ENCODE data around the gene NPTXR. TPM values are rescaled to one million over a fixed set of nuclear protein-coding genes. Genes with fewer than 3 reads are reported as not detected.

Gene NPTXR
- total and polyA plus RNA-seq, 2 donors (not counting 3 experiments of a cell fraction or from before 2014, with no cell fraction given): 0.37 to 0.73 TPM

DNA sequence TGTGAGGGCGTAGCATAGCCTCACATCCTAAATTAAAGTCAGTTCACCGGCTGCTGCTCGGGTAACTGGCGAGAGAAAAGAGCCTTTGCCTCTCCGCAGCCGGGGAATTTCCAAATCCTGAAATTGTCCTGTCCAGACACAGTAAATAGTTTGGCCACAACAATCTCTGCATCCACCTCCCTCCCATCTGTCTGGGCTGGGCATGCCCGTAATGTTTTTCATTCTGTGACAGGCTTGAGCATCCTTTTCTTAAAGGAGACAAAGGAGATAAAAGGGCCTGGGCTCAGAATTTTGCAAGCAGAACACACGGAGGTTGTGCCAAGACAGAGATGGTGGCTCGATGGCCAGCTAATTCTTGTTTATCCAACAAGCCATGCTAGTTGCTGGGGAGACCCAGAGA, 47.4 kb upstream of the NPTXR start:
- Histone ChIP-seq H3K9me1 (replicated peaks; ENCODE audit: control insufficient read depth, extremely low read depth, insufficient read depth, low read length) (no peaks in the 10 kb centered on the region), H3K4me2 (ENCODE audit: insufficient read depth, low read length) (no peak overlapping the region), H3K9me3 (replicated peaks; ENCODE audit: control insufficient read depth, insufficient read depth, low read length) (no peaks in the 10 kb centered on the region), H3K36me3 (ENCODE audit: control insufficient read depth in 2 of 2, extremely low read depth in 1 of 2, insufficient read depth in 2 of 2, low read length in 2 of 2) (no peaks in the 10 kb centered on the region), H3K4me3 (replicated peaks in 1 of 3; ENCODE audit: insufficient read depth in 1 of 3, low read depth in 1 of 3, low read length in 3 of 3) (no peak overlapping the region), H3K4me1 (ENCODE audit: control insufficient read depth, extremely low read depth, insufficient read depth, low read length) (no peaks in the 10 kb centered on the region), H4K20me1 (replicated peaks; ENCODE audit: control insufficient read depth, extremely low read depth, insufficient read depth, low read length) (no peaks in the 10 kb centered on the region), H3K27me3 (ENCODE audit: control insufficient read depth in 2 of 2, insufficient read depth in 2 of 2, low read length in 2 of 2) (peaks cover 7 to 22% of the 10 kb centered on the region in 2 experiments), H2AFZ (ENCODE audit: low read depth, low read length) (no peak overlapping the region), H3K27ac (ENCODE audit: insufficient read depth, low read depth, low read length) (no peak overlapping the region), H3K9ac (replicated peaks; ENCODE audit: extremely low read depth, insufficient read depth, low read length) (no peak overlapping the region), H3K79me2 (ENCODE audit: control insufficient read depth, insufficient read depth, low read length) (no peaks in the 10 kb centered on the region)
- intact Hi-C loops (cut with micrococcal nuclease): no loop called here
- ChIA-PET CTCF (no interaction called here), POLR2A (no interaction called here)
- BruUV-seq (replicated peaks): no TSS peak
- TF ChIP-seq JUN (IDR thresholded peaks at IDR 0.05; ENCODE audit: borderline replicate concordance, insufficient read depth, insufficient read length, low read depth) (no peak), EZH2 (IDR thresholded peaks at IDR 0.05; ENCODE audit: borderline replicate concordance, low read depth, low read length, severe bottlenecking) (no peak), GATA2 (IDR thresholded peaks at IDR 0.05; ENCODE audit: insufficient read depth, insufficient read length, low read depth, low read length) (no peak), FOS (IDR thresholded peaks at IDR 0.05; ENCODE audit: borderline replicate concordance, insufficient read depth, low read length) (no peak), POLR2AphosphoS5 (IDR thresholded peaks at IDR 0.05; ENCODE audit: insufficient read depth, low read depth, low read length) (no peak)
- TF ChIP-seq, protein P1, sequence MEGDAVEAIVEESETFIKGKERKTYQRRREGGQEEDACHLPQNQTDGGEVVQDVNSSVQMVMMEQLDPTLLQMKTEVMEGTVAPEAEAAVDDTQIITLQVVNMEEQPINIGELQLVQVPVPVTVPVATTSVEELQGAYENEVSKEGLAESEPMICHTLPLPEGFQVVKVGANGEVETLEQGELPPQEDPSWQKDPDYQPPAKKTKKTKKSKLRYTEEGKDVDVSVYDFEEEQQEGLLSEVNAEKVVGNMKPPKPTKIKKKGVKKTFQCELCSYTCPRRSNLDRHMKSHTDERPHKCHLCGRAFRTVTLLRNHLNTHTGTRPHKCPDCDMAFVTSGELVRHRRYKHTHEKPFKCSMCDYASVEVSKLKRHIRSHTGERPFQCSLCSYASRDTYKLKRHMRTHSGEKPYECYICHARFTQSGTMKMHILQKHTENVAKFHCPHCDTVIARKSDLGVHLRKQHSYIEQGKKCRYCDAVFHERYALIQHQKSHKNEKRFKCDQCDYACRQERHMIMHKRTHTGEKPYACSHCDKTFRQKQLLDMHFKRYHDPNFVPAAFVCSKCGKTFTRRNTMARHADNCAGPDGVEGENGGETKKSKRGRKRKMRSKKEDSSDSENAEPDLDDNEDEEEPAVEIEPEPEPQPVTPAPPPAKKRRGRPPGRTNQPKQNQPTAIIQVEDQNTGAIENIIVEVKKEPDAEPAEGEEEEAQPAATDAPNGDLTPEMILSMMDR (IDR thresholded peaks at IDR 0.05; ENCODE audit: extremely low read depth in 1 of 2, insufficient read depth in 1 of 2, low read depth in 1 of 2, low read length in 2 of 2): no peak
- TF ChIP-seq, protein P2, sequence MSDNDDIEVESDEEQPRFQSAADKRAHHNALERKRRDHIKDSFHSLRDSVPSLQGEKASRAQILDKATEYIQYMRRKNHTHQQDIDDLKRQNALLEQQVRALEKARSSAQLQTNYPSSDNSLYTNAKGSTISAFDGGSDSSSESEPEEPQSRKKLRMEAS (IDR thresholded peaks at IDR 0.05; ENCODE audit: insufficient read depth, insufficient read length): no peak
- no peak for FAIRE-seq
- dilution Hi-C loops (cut with MboI; ENCODE audit: extremely low pct_ligation_motif_present, low sequenced_read_pairs): no loop called here
- no peak for DNase-seq (ENCODE audit: low read depth, low spot score)
